B cell (primary cell): ENCODE results near the gene PPP1R36. TPM values are rescaled to one million over a fixed set of nuclear protein-coding genes. Genes with fewer than 3 reads are reported as not detected.

Experiments
- ATAC-seq: fragments of 200-7000 bp; cut with Tn5 transposase; one replicate; pipeline ENCODE4 v1.10.0; 2021; ENCODE audit warnings: low read depth, mild to moderate bottlenecking, moderate number of reproducible peaks, moderate library complexity
- CTCF ChIA-PET: fragments of 350-600 bp; sonication (Branson Sonifier 250); formaldehyde crosslinking; loops from one replicate; lab custom pipeline; 2021; ENCODE audit warnings: antibody characterized with exemption, inconsistent platforms; lab: Charles Lee
- POLR2A ChIA-PET: fragments of 350-600 bp; sonication (Branson Sonifier 250); formaldehyde crosslinking; loops from one replicate; lab custom pipeline; 2021; ENCODE audit warnings: antibody characterized with exemption; lab: Charles Lee
- DNase-seq: peaks from one replicate; pipeline ENCODE4 v3.0.0; 2013
- H2AFZ ChIP-seq: 2 replicates; pipeline ENCODE4 v1.6.1; 2012; ENCODE audit warnings: mild to moderate bottlenecking, low read depth, low read length; ENCODE audit not compliant: insufficient read depth, poor library complexity, severe bottlenecking
- H3K27ac ChIP-seq, 2 donors: 1 replicate in 1 of 2; 2 replicates in 1 of 2; pipeline ENCODE4 v1.5.1; 2012 to 2013; ENCODE audit warnings: low read length in 2 of 2, mild to moderate bottlenecking in 2 of 2, moderate library complexity in 1 of 2
- H3K27me3 ChIP-seq, 4 experiments: fragments of 200-600 bp in 1 of 4; sonication (generic) in 1 of 4; replicated peaks in 1 of 4; 1 replicate in 2 of 4; 2 replicates in 2 of 4; pipeline versions ENCODE4 v1.6.1 to v1.7.0; 2013 to 2016; ENCODE audit warnings: low read length in 3 of 4, mild to moderate bottlenecking in 2 of 4, mixed read lengths in 1 of 4, moderate library complexity in 1 of 4; ENCODE audit not compliant: insufficient read depth in 4 of 4, control insufficient read depth in 3 of 4; ENCODE audit errors: control extremely low read depth in 1 of 4
- H3K36me3 ChIP-seq, 2 experiments: replicated peaks in 1 of 2; 1 replicate in 1 of 2; 2 replicates in 1 of 2; pipeline versions ENCODE4 v1.6.1 to v1.7.1; 2013; ENCODE audit warnings: low read length in 1 of 2; ENCODE audit not compliant: insufficient read depth in 2 of 2, control insufficient read depth in 1 of 2; ENCODE audit errors: control extremely low read depth in 1 of 2, extremely low read depth in 1 of 2
- H3K4me1 ChIP-seq, 2 donors: fragments of 200-600 bp in 1 of 2; sonication (generic) in 1 of 2; 1 replicate in 1 of 2; 2 replicates in 1 of 2; pipeline versions ENCODE4 v1.5.1 to v1.6.1; 2013 to 2017; ENCODE audit warnings: low read length in 2 of 2; ENCODE audit not compliant: control insufficient read depth in 2 of 2, insufficient read depth in 2 of 2
- H3K4me2 ChIP-seq: replicated peaks from 2 replicates; pipeline ENCODE3; 2012; ENCODE audit warnings: mild to moderate bottlenecking, low read depth, low read length; ENCODE audit not compliant: poor library complexity, severe bottlenecking
- H3K4me3 ChIP-seq, 5 experiments: fragments of 200-600 bp in 1 of 5; sonication (generic) in 1 of 5; 1 replicate in 3 of 5; 2 replicates in 2 of 5; pipeline versions ENCODE4 v1.5.1 to v1.7.0; 2011 to 2016; ENCODE audit warnings: low read length in 4 of 5, mild to moderate bottlenecking in 4 of 5, low read depth in 2 of 5, control low read depth in 1 of 5, moderate library complexity in 1 of 5; ENCODE audit not compliant: insufficient read depth in 1 of 5; ENCODE audit errors: control extremely low read depth in 1 of 5, extremely low read depth in 1 of 5
- H3K79me2 ChIP-seq: fragments of 200-600 bp; sonication (generic); one replicate; pipeline ENCODE4 v1.6.0; 2016; ENCODE audit warnings: low read length; ENCODE audit not compliant: control insufficient read depth, insufficient read depth
- H3K9ac ChIP-seq: fragments of 200-600 bp; sonication (generic); 2 replicates; pipeline ENCODE4 v1.6.1; 2017; ENCODE audit warnings: mild to moderate bottlenecking, low read length, moderate library complexity
- H3K9me3 ChIP-seq, 3 donors: one replicate each; pipeline versions ENCODE4 v1.6.1 to v1.7.1; 2013; ENCODE audit warnings: low read length in 2 of 3; ENCODE audit not compliant: control insufficient read depth in 2 of 3, insufficient read depth in 1 of 3; ENCODE audit errors: control extremely low read depth in 1 of 3
- H4K20me1 ChIP-seq: 2 replicates; pipeline ENCODE4 v1.6.0; 2012; ENCODE audit warnings: mild to moderate bottlenecking, low read length; ENCODE audit not compliant: insufficient read depth, control insufficient read depth, poor library complexity, severe bottlenecking
- H3K27ac Mint-ChIP-seq: one replicate; pipeline ENCODE4 v1.8.0; 2021; ENCODE audit warnings: mixed read lengths
- H3K27me3 Mint-ChIP-seq: one replicate; pipeline ENCODE4 v1.8.0; 2021; ENCODE audit warnings: mixed read lengths
- H3K4me1 Mint-ChIP-seq: one replicate; pipeline ENCODE4 v1.8.0; 2021; ENCODE audit warnings: mixed read lengths
- H3K4me3 Mint-ChIP-seq: one replicate; pipeline ENCODE4 v1.8.0; 2021; ENCODE audit warnings: mixed read lengths
- H3K9me3 Mint-ChIP-seq: one replicate; pipeline ENCODE4 v1.8.0; 2022; ENCODE audit warnings: mixed read lengths; ENCODE audit not compliant: insufficient read depth
- EZH2 ChIP-seq: IDR thresholded peaks from 2 replicates; pipeline ENCODE4 v1.6.1; 2012; ENCODE audit warnings: borderline replicate concordance, low read depth, mild to moderate bottlenecking, moderate library complexity, low read length; ENCODE audit not compliant: insufficient read depth, poor library complexity, severe bottlenecking
- WGBS: methylation state at CpG from one replicate; pipeline ENCODE4 v1.1.5; 2013; ENCODE audit warnings: missing lambda C conversion rate; ENCODE audit not compliant: insufficient coverage; 5-methylcytosine and 5-hydroxymethylcytosine counted together
- intact Hi-C: fragments of 100-400 bp; cut with micrococcal nuclease; formaldehyde crosslinking; loops from one replicate; pipeline ENCODE4 v1.10.0; 2022
- polyA plus RNA-seq: library from polyadenylated mRNA; depleted of rRNA; stranded (reverse); fragments of >200 nt; gene quantifications from 2 replicates; pipeline ENCODE4 v1.2.3, GENCODE V29; 2012
- total RNA-seq, 2 donors: library from RNA; stranded (reverse); fragments of 120-200 nt in 1 of 2; gene quantifications; 1 replicate in 1 of 2; 2 replicates in 1 of 2; pipeline versions ENCODE4 v1.2.3 to v1.2.4, GENCODE V29; 2013 to 2022
- TF ChIP-seq, protein P1 (sequence below): fragments of 200-600 bp; IDR thresholded peaks from one replicate; pipeline ENCODE4 v1.8.0; 2022; ENCODE audit warnings: antibody characterized with exemption, mild to moderate bottlenecking

PPP1R36 gene
- total and polyA plus RNA-seq, 2 donors (not counting 1 experiment from before 2014, with no cell fraction given): 0.06 TPM; not detected in 1

DNA sequence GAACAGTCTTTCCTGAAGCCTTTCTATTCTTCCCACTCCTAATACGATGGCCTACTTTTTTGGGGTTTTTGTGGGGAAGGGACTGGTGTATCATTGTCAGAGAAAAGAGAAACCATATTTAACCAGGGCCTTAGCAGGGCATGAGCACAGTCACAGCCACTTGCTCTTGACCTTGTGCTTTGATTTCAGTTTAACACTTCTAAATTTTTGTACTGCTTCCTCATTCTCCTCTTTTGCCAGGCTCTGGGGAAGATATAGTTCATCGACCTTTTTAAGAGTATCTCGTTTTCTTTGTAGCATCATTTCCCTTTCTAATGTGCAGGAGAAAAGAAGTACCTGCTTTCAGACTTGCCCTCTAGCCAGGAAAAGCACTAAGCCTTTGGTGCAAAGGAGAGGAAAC is 43.0 kb upstream of the PPP1R36 start:
- ChIA-PET POLR2A (no interaction called here), CTCF (interaction anchor here (1.0 kb wide), 1 partner anchor 77 kb away, joined by 4 read pairs; no protein-coding TSS in a partner anchor)
- Histone ChIP-seq H3K9me3 (no peaks in the 10 kb centered on the region), H3K79me2 (peaks cover 80% of the 10 kb centered on the region), H3K4me3 (peak overlapping the region in 3 of 5 experiments; percentile 3 to 34 (median 31)), H4K20me1 (peaks cover 48% of the 10 kb centered on the region), H3K4me1 (peaks cover 66 to 68% of the 10 kb centered on the region in 2 donors), H3K36me3 (no peaks in the 10 kb centered on the region), H3K27ac (peak overlapping the region; percentile 99 to 100), H3K27me3 (no peaks in the 10 kb centered on the region), H3K4me2 (peak overlapping the region; percentile 86), H2AFZ (no peak overlapping the region), H3K9ac (peak overlapping the region; percentile 95)
- Mint-ChIP-seq H3K9me3 (no peaks in the 10 kb centered on the region), H3K27me3 (no peaks in the 10 kb centered on the region), H3K4me1 (peaks cover 68% of the 10 kb centered on the region), H3K4me3 (peak overlapping the region; percentile 95), H3K27ac (peak overlapping the region; percentile 100)
- WGBS: no CpG with 5 or more reads among the region's 3 CpGs
- DNase-seq: peak; percentile 65
- no peak for ATAC-seq
- intact Hi-C loops: no loop called here
- TF ChIP-seq, protein P1, sequence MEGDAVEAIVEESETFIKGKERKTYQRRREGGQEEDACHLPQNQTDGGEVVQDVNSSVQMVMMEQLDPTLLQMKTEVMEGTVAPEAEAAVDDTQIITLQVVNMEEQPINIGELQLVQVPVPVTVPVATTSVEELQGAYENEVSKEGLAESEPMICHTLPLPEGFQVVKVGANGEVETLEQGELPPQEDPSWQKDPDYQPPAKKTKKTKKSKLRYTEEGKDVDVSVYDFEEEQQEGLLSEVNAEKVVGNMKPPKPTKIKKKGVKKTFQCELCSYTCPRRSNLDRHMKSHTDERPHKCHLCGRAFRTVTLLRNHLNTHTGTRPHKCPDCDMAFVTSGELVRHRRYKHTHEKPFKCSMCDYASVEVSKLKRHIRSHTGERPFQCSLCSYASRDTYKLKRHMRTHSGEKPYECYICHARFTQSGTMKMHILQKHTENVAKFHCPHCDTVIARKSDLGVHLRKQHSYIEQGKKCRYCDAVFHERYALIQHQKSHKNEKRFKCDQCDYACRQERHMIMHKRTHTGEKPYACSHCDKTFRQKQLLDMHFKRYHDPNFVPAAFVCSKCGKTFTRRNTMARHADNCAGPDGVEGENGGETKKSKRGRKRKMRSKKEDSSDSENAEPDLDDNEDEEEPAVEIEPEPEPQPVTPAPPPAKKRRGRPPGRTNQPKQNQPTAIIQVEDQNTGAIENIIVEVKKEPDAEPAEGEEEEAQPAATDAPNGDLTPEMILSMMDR: no peak
- no peak for TF ChIP-seq EZH2

GRCh38 chr14:64507376-64508156 is 42.2 kb upstream of the PPP1R36 start:
- no peaks in the 10 kb centered on the region for H3K27me3 Mint-ChIP-seq
- 20% methylated on average over 2 of the region's 4 CpGs for WGBS
- TF ChIP-seq EZH2: no peak
- TF ChIP-seq, protein P1: no peak
- POLR2A ChIA-PET: no interaction called here
- Histone ChIP-seq H3K9me3 (no peaks in the 10 kb centered on the region), H3K9ac (peak overlapping the region; percentile 95), H3K27me3 (no peaks in the 10 kb centered on the region), H3K4me1 (peaks cover 61 to 65% of the 10 kb centered on the region in 2 donors), H3K36me3 (no peaks in the 10 kb centered on the region), H3K27ac (peak overlapping the region; percentile 99 to 100), H3K4me3 (peak overlapping the region in 1 of 5 experiments; percentile 8), H3K79me2 (peaks cover 83% of the 10 kb centered on the region), H2AFZ (no peak overlapping the region), H3K4me2 (peak overlapping the region; percentile 86), H4K20me1 (peaks cover 57% of the 10 kb centered on the region)
- CTCF ChIA-PET: interaction anchor here (1.0 to 10.3 kb wide), 5 partner anchors 14 to 164 kb away, joined by 3 to 92 read pairs (median 37); no protein-coding TSS in a partner anchor
- DNase-seq (no peak), ATAC-seq (no peak)
- intact Hi-C loops: no loop called here
- peak overlapping the region; percentile 95 for H3K4me3 Mint-ChIP-seq
- peak overlapping the region; percentile 74 for H3K27ac Mint-ChIP-seq
- no peaks in the 10 kb centered on the region for H3K9me3 Mint-ChIP-seq
- peaks cover 65% of the 10 kb centered on the region for H3K4me1 Mint-ChIP-seq
